ENCODE results near the gene TARBP2. TPM values are rescaled to one million over a fixed set of nuclear protein-coding genes. Genes with fewer than 3 reads are reported as not detected.

Gene TARBP2
- total RNA-seq, 4 donors from 2014 or later: 16.0 to 27.1 (median 22.7) TPM

GRCh38 chr12:53538209-53538689, 37.2 kb downstream of the TARBP2 start:
- TF ChIP-seq CTCF (IDR thresholded peaks at IDR 0.05; ENCODE audit: low read depth): no peak

GRCh38 chr12:53539526-53539925, 38.4 kb downstream of the TARBP2 start:
- no peak for TF ChIP-seq CTCF (IDR thresholded peaks at IDR 0.05; ENCODE audit: low read depth)

GRCh38 chr12:53543539-53543938, 42.5 kb downstream of the TARBP2 start:
- TF ChIP-seq CTCF (IDR thresholded peaks at IDR 0.05; ENCODE audit: low read depth): no peak

GRCh38 chr12:53550595-53550994, 49.5 kb downstream of the TARBP2 start:
- TF ChIP-seq CTCF (IDR thresholded peaks at IDR 0.05; ENCODE audit: low read depth): no peak

DNA sequence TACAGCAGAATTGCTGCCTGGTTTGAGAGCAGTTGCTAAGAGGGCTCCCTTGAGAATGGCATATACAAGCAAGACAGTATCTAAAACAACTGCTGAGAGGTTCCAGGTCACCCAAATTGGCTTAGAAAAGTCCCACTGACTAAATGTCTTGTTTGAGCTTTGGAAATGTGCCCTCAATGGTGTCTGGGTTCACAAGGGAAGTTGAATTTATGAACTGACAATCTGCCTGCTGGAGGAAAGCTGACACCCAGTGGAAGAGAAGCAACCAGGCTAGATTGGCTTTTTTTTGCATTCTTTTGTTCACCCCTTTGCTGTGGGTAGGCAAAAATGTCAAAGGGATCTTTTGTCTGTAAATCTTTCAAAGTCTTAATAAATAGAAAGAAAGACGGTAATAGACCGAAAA, 50.8 kb downstream of the TARBP2 start:
- TF ChIP-seq CTCF (IDR thresholded peaks at IDR 0.05; ENCODE audit: low read depth): no peak

- TF ChIP-seq CTCF (IDR thresholded peaks at IDR 0.05; ENCODE audit: low read depth): no peak
Observed at GRCh38 chr12:53552361-53553327, 51.6 kb downstream of the TARBP2 start.

Small RNA genes within 50 kb of the gene (small RNA-seq; reads per million reads assigned to genes)
- not detected for gene AC023509.3

Other genes with a start within 250 kb of the TARBP2 start
- 1 to 10 TPM in 2 of 4 donors, under 1 TPM in 1, not detected in 1; 0.38 to 2.4 (median 2.0) TPM for gene ESPL1, start 233.0 kb upstream of the TARBP2 start, total RNA-seq
- gene PFDN5, start 205.7 kb upstream of the TARBP2 start, total RNA-seq: 100 to 1,000 TPM; 523 to 856 (median 791) TPM
- gene MYG1, start 201.6 kb upstream of the TARBP2 start, total RNA-seq: 10 to 100 TPM; 26.7 to 46.5 (median 40.7) TPM
- gene AAAS, start 179.7 kb upstream of the TARBP2 start, total RNA-seq: 10 to 100 TPM; 30.3 to 56.9 (median 35.0) TPM
- not detected for gene SP7, start 164.9 kb upstream of the TARBP2 start, total RNA-seq
- 10 to 100 TPM; 53.0 to 81.8 (median 72.7) TPM for gene SP1, start 121.1 kb upstream of the TARBP2 start, total RNA-seq
- under 1 TPM in 1 of 4 donors, not detected in 3; 0.22 TPM for gene AMHR2, start 77.4 kb upstream of the TARBP2 start, total RNA-seq
- gene PRR13, start 59.5 kb upstream of the TARBP2 start, total RNA-seq: 10 to 100 TPM; 57.7 to 83.1 (median 71.0) TPM
- gene PCBP2, start 49.2 kb upstream of the TARBP2 start, total RNA-seq: 100 to 1,000 TPM; 622 to 768 (median 702) TPM
- gene MAP3K12, start 1.8 kb upstream of the TARBP2 start, total RNA-seq: 10 to 100 TPM in 3 of 4 donors, 1 to 10 TPM in 1; 5.1 to 30.7 (median 24.6) TPM
- not detected for gene NPFF, start 6.2 kb downstream of the TARBP2 start, total RNA-seq
- 10 to 100 TPM; 32.0 to 49.7 (median 43.7) TPM for gene ATF7, start 125.1 kb downstream of the TARBP2 start, total RNA-seq
- 100 to 1,000 TPM; 156 to 327 (median 249) TPM for gene ATP5MC2, start 174.8 kb downstream of the TARBP2 start, total RNA-seq
- 100 to 1,000 TPM; 149 to 263 (median 237) TPM for gene CALCOCO1, start 226.2 kb downstream of the TARBP2 start, total RNA-seq

All from subcutaneous adipose tissue (tissue), 4 donors.